ENCODE results near the gene ARID1A. TPM values are rescaled to one million over a fixed set of nuclear protein-coding genes. Genes with fewer than 3 reads are reported as not detected.

ARID1A gene
- polyA plus RNA-seq, 3 donors: 6.6 to 84.4 (median 9.5) TPM

DNA sequence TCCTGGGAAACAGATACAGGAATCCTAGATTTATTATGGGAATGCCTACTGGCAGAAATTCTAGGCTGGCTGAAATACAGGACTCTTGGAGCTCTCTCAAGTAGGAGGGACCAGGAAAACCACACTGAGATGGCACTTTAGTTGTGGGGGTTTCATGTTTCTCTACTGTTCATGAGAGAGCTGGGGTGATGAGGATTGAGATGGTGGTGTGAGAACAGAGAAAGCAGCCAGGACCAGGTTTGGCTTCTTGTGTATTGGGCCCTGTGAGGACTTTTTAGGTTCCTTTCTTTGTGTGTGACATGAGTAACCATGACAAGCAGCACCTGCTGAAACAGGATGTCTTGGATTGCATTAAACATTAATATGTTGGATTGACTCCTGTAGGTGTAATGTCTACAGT lies 4.9 kb downstream of the ARID1A start:
- Mint-ChIP-seq H3K27ac (peak overlapping the region in 3 of 7 donors; percentile 19 to 70 (median 52)), H3K27me3 (ENCODE audit: low read depth in 3 of 3) (no peaks in the 10 kb centered on the region), H3K36me3 (peaks cover 5 to 11% of the 10 kb centered on the region in 2 donors), H3K9me3 (no peaks in the 10 kb centered on the region), H3K4me1 (peaks cover 9% of the 10 kb centered on the region), H3K4me3 (peak overlapping the region in 1 of 2 donors; percentile 52)
- no peaks in the 10 kb centered on the region for H3K9me3 ChIP-seq (replicated peaks in 1 of 2; ENCODE audit: control insufficient read depth in 1 of 2, insufficient read depth in 1 of 2, low read length in 2 of 2)
- no peak overlapping the region for H3K9ac ChIP-seq (ENCODE audit: insufficient read depth, low read length, poor library complexity, severe bottlenecking)
- H3K27ac ChIP-seq (ENCODE audit: low read depth in 1 of 2, low read length in 2 of 2): peak overlapping the region in 1 of 2 donors; percentile 52
- peaks cover 95% of the 10 kb centered on the region for H3K79me2 ChIP-seq (ENCODE audit: insufficient read depth, low read length)
- H3K4me2 ChIP-seq (replicated peaks; ENCODE audit: extremely low read depth, low read length, poor library complexity, severe bottlenecking): peak overlapping the region; percentile 95
- no peak for DNase-seq
- H2AFZ ChIP-seq (ENCODE audit: insufficient read depth, low read depth, low read length, poor library complexity, severe bottlenecking): no peak overlapping the region
- intact Hi-C loops (cut with micrococcal nuclease): no loop called here
- H4K20me1 ChIP-seq (ENCODE audit: insufficient read depth, low read length): peaks cover 81% of the 10 kb centered on the region
- H3K36me3 ChIP-seq (replicated peaks in 1 of 2; ENCODE audit: control insufficient read depth in 1 of 2, insufficient read depth in 2 of 2, low read length in 2 of 2): peaks cover 6 to 9% of the 10 kb centered on the region in 2 donors
- peaks cover 67 to 77% of the 10 kb centered on the region in 2 donors for H3K4me1 ChIP-seq (ENCODE audit: control insufficient read depth in 1 of 2, insufficient read depth in 2 of 2, low read length in 2 of 2)
- TF ChIP-seq, protein P1, sequence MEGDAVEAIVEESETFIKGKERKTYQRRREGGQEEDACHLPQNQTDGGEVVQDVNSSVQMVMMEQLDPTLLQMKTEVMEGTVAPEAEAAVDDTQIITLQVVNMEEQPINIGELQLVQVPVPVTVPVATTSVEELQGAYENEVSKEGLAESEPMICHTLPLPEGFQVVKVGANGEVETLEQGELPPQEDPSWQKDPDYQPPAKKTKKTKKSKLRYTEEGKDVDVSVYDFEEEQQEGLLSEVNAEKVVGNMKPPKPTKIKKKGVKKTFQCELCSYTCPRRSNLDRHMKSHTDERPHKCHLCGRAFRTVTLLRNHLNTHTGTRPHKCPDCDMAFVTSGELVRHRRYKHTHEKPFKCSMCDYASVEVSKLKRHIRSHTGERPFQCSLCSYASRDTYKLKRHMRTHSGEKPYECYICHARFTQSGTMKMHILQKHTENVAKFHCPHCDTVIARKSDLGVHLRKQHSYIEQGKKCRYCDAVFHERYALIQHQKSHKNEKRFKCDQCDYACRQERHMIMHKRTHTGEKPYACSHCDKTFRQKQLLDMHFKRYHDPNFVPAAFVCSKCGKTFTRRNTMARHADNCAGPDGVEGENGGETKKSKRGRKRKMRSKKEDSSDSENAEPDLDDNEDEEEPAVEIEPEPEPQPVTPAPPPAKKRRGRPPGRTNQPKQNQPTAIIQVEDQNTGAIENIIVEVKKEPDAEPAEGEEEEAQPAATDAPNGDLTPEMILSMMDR (IDR thresholded peaks at IDR 0.05): no peak
- peak overlapping the region in 1 of 3 experiments; percentile 18 for H3K4me3 ChIP-seq (replicated peaks in 1 of 3; ENCODE audit: low read depth in 2 of 3, low read length in 3 of 3)
- H3K27me3 ChIP-seq (ENCODE audit: control insufficient read depth in 2 of 2, insufficient read depth in 2 of 2, low read length in 2 of 2): no peaks in the 10 kb centered on the region

DNA sequence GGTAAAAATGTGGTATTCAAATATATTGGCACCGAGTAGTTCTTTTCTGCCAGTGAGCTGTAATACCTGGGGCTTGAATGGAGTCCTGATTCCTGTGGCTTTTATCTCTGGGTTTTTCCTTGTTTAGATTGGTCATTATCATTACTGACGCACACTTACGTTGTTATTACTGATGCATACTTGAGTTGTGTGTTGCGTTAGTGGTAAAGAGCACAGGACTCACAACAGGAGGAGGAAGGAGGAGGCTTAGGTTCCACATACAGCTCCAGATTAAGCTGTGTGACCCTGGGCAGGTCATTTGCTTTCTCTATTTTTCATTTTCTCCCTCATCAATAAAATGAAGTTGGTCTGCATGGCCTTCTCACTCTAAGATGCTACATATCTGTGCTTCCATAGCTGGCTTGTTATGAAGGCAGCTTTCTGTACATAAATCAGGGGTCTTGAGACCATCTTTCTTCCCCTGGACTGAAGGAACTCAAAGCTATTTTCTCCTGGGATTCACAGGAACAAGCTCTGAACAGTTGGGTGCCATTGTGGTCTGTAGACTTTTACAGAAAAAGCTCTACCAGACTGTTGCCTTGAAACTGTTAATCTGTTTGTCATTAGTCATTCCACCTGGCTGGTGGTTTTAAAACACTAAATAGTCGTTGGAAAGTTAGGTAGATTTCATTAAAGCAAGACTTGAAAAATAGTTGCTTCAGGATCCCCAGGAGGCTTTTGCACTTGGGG lies 5.6 kb downstream of the ARID1A start:
- H4K20me1 ChIP-seq (ENCODE audit: insufficient read depth, low read length): peaks cover 88% of the 10 kb centered on the region

More for the DNA sequence above, 5.6 kb downstream of the ARID1A start:
- peaks cover 5 to 11% of the 10 kb centered on the region in 2 donors for H3K36me3 Mint-ChIP-seq
- no peak overlapping the region for H3K27ac Mint-ChIP-seq
- no peaks in the 10 kb centered on the region for H3K9me3 ChIP-seq (replicated peaks in 1 of 2; ENCODE audit: control insufficient read depth in 1 of 2, insufficient read depth in 1 of 2, low read length in 2 of 2)
- 0% methylated on average over 1 of the region's 5 CpGs for WGBS (ENCODE audit: insufficient coverage)
- H3K79me2 ChIP-seq (ENCODE audit: insufficient read depth, low read length): peaks cover 100% of the 10 kb centered on the region
- H2AFZ ChIP-seq (ENCODE audit: insufficient read depth, low read depth, low read length, poor library complexity, severe bottlenecking): no peak overlapping the region
- TF ChIP-seq, protein P1 (IDR thresholded peaks at IDR 0.05): no peak
- peaks cover 74 to 84% of the 10 kb centered on the region in 2 donors for H3K4me1 ChIP-seq (ENCODE audit: control insufficient read depth in 1 of 2, insufficient read depth in 2 of 2, low read length in 2 of 2)
- H3K9ac ChIP-seq (ENCODE audit: insufficient read depth, low read length, poor library complexity, severe bottlenecking): peak overlapping the region; percentile 2
- intact Hi-C loops (cut with micrococcal nuclease): no loop called here
- H3K4me1 Mint-ChIP-seq: peaks cover 16% of the 10 kb centered on the region
- H3K36me3 ChIP-seq (replicated peaks in 1 of 2; ENCODE audit: control insufficient read depth in 1 of 2, insufficient read depth in 2 of 2, low read length in 2 of 2): peaks cover 6 to 9% of the 10 kb centered on the region in 2 donors
- H3K4me2 ChIP-seq (replicated peaks; ENCODE audit: extremely low read depth, low read length, poor library complexity, severe bottlenecking): peak overlapping the region; percentile 95
- peak overlapping the region in 1 of 3 experiments; percentile 18 for H3K4me3 ChIP-seq (replicated peaks in 1 of 3; ENCODE audit: low read depth in 2 of 3, low read length in 3 of 3)
- H3K27me3 Mint-ChIP-seq (ENCODE audit: low read depth in 3 of 3): peaks cover 0 to 2% (median 0%) of the 10 kb centered on the region in 3 donors
- DNase-seq: no peak
- H3K27ac ChIP-seq (ENCODE audit: low read depth in 1 of 2, low read length in 2 of 2): peak overlapping the region in 1 of 2 donors; percentile 52
- no peaks in the 10 kb centered on the region for H3K27me3 ChIP-seq (ENCODE audit: control insufficient read depth in 2 of 2, insufficient read depth in 2 of 2, low read length in 2 of 2)
- H3K4me3 Mint-ChIP-seq: no peak overlapping the region
- H3K9me3 Mint-ChIP-seq: no peaks in the 10 kb centered on the region
